Esophagus squamous epithelium (tissue), 4 donors: ENCODE results near the gene PZP.

Experiments used
- CTCF ChIP-seq, 6 experiments: fragments of 450-650 bp in 4 of 6; fragments of 200-600 bp in 2 of 6; sonication (generic) in 2 of 6; IDR thresholded peaks; one replicate each; pipeline ENCODE4 v1.5.1; 2016 to 2019; ENCODE audit warnings: antibody characterized with exemption in 6 of 6, mild to moderate bottlenecking in 4 of 6, moderate library complexity in 4 of 6
- POLR2A ChIP-seq, 4 donors: fragments of 450-650 bp; IDR thresholded peaks; one replicate each; pipeline ENCODE4 v1.6.1; 2017; ENCODE audit warnings: antibody characterized with exemption in 4 of 4, mild to moderate bottlenecking in 4 of 4, moderate library complexity in 3 of 4

- no peak for TF ChIP-seq CTCF (IDR thresholded peaks at IDR 0.05)
- TF ChIP-seq POLR2A (IDR thresholded peaks at IDR 0.05): no peak
Measured at GRCh38 chr12:9144730-9145106, 63.5 kb downstream of the PZP start.
